Neural progenitor cell (in vitro differentiated cells): ENCODE measurements around the gene CCDC141.

Experiments used
- CTCF ChIP-seq: fragments of 200-600 bp; sonication (generic); IDR thresholded peaks from 2 replicates; pipeline ENCODE4 v1.5.1; 2017; ENCODE audit warnings: antibody characterized with exemption, mild to moderate bottlenecking
- EZH2 ChIP-seq: fragments of 200-600 bp; sonication (generic); IDR thresholded peaks from 2 replicates; pipeline ENCODE4 v1.6.1; 2017; ENCODE audit warnings: antibody characterized with exemption, mild to moderate bottlenecking, moderate library complexity
- EZH2phosphoT487 ChIP-seq: fragments of 200-600 bp; sonication (generic); IDR thresholded peaks from 2 replicates; pipeline ENCODE4 v1.6.1; 2017; ENCODE audit warnings: antibody characterized with exemption

- TF ChIP-seq EZH2 (no peak), CTCF (no peak), EZH2phosphoT487 (no peak)
These were observed 48.2 kb upstream of the CCDC141 start for GRCh38 chr2:179098080-179098689.
